H1 (cell line): ENCODE measurements around the gene TUBGCP3. TPM values are rescaled to one million over a fixed set of nuclear protein-coding genes. Genes with fewer than 3 reads are reported as not detected.

Experiments used
- CTCF ChIA-PET: fragments of 300-600 bp; sonication (Branson Sonifier 250); formaldehyde crosslinking; loops from one replicate; lab custom pipeline; 2021; ENCODE audit not compliant: partially characterized antibody; lab: Charles Lee
- POLR2A ChIA-PET: fragments of 300-600 bp; sonication (Branson Sonifier 250); formaldehyde crosslinking; loops from one replicate; lab custom pipeline; 2021; ENCODE audit warnings: inconsistent platforms; ENCODE audit not compliant: partially characterized antibody; lab: Charles Lee
- DNase-seq, 2 experiments: peaks; one replicate each; pipeline versions ENCODE4 v3.0.0 to v3.0.0-alpha.2; 2010 to 2022; ENCODE audit warnings: low spot score in 2 of 2, low read depth in 1 of 2, mixed read lengths in 1 of 2
- FAIRE-seq: peaks from 2 replicates; lab custom pipeline; 2011; peaks lifted over from hg19 to GRCh38; lab: Jason Lieb, UNC
- H2AFZ ChIP-seq: 2 replicates; pipeline ENCODE4 v1.8.1; 2012; ENCODE audit warnings: low read length, inconsistent platforms
- H2AK5ac ChIP-seq: 2 replicates; pipeline ENCODE4 v1.6.1; 2013; ENCODE audit warnings: low read depth, low read length
- H2BK120ac ChIP-seq: replicated peaks from 2 replicates; pipeline ENCODE3; 2013; ENCODE audit warnings: low read depth, low read length, inconsistent platforms
- H2BK12ac ChIP-seq: 2 replicates; pipeline ENCODE4 v1.6.1; 2013; ENCODE audit warnings: low read depth, low read length
- H2BK15ac ChIP-seq: 2 replicates; pipeline ENCODE4 v1.6.1; 2013; ENCODE audit warnings: low read length
- H2BK20ac ChIP-seq: 2 replicates; pipeline ENCODE4 v1.6.1; 2013; ENCODE audit warnings: low read length
- H2BK5ac ChIP-seq: 2 replicates; pipeline ENCODE4 v1.6.1; 2013; ENCODE audit warnings: low read depth, low read length
- H3K14ac ChIP-seq: 2 replicates; pipeline ENCODE4 v1.6.1; 2013; ENCODE audit warnings: inconsistent platforms; ENCODE audit not compliant: insufficient read length
- H3K18ac ChIP-seq: 2 replicates; pipeline ENCODE4 v1.6.1; 2013; ENCODE audit warnings: low read length; ENCODE audit errors: extremely low read depth
- H3K23ac ChIP-seq: 2 replicates; pipeline ENCODE4 v1.6.1; 2013; ENCODE audit warnings: inconsistent platforms; ENCODE audit not compliant: insufficient read length
- H3K23me2 ChIP-seq: 2 replicates; pipeline ENCODE4 v1.6.1; 2013; ENCODE audit warnings: low read depth, low read length
- H3K27ac ChIP-seq: 2 replicates; pipeline ENCODE4 v1.6.1; 2011; ENCODE audit warnings: low read depth, low read length, inconsistent platforms
- H3K27me3 ChIP-seq, 4 experiments: replicated peaks in 1 of 4; 1 replicate in 1 of 4; 2 replicates in 3 of 4; pipeline versions ENCODE4 v1.6.1 to v1.8.1; 2011 to 2013; ENCODE audit warnings: low read length in 3 of 4, mild to moderate bottlenecking in 3 of 4, inconsistent platforms in 2 of 4, mixed read lengths in 2 of 4, moderate library complexity in 1 of 4; ENCODE audit not compliant: control insufficient read depth in 3 of 4, insufficient read depth in 3 of 4; ENCODE audit errors: extremely low read depth in 1 of 4
- H3K36me3 ChIP-seq, 4 experiments: 2 replicates each; pipeline versions ENCODE4 v1.6.1 to v1.8.1; 2011 to 2013; ENCODE audit warnings: mild to moderate bottlenecking in 4 of 4, low read length in 3 of 4, moderate library complexity in 2 of 4, control low read depth in 1 of 4, inconsistent platforms in 1 of 4; ENCODE audit not compliant: insufficient read depth in 4 of 4, control insufficient read depth in 2 of 4
- H3K4ac ChIP-seq: replicated peaks from 2 replicates; pipeline ENCODE3; 2013; ENCODE audit warnings: low read length, low read depth, mixed read lengths, inconsistent platforms; ENCODE audit not compliant: insufficient read length
- H3K4me1 ChIP-seq, 4 experiments: replicated peaks in 1 of 4; 1 replicate in 1 of 4; 2 replicates in 3 of 4; pipeline versions ENCODE4 v1.6.1 to v1.8.1; 2011 to 2013; ENCODE audit warnings: low read length in 3 of 4, inconsistent platforms in 2 of 4, mixed read lengths in 1 of 4; ENCODE audit not compliant: insufficient read depth in 4 of 4, control insufficient read depth in 3 of 4
- H3K4me2 ChIP-seq, 2 experiments: 2 replicates each; pipeline versions ENCODE4 v1.6.1 to v1.8.1; 2011 to 2013; ENCODE audit warnings: low read depth in 2 of 2, low read length in 2 of 2, control low read depth in 1 of 2, inconsistent platforms in 1 of 2, mild to moderate bottlenecking in 1 of 2; ENCODE audit not compliant: insufficient read depth in 1 of 2
- H3K4me3 ChIP-seq, 4 experiments: fragments of 200-600, 300-600 bp in 1 of 4; sonication (generic), shearing (Covaris generic), sonication (Bioruptor Twin) in 1 of 4; 2 replicates each; pipeline versions ENCODE4 v1.5.1 to v1.8.1; 2011 to 2016; ENCODE audit warnings: low read length in 4 of 4, low read depth in 3 of 4, control low read depth in 2 of 4, inconsistent platforms in 2 of 4, mild to moderate bottlenecking in 2 of 4, mixed read lengths in 1 of 4, moderate library complexity in 1 of 4; ENCODE audit not compliant: insufficient read depth in 2 of 4; ENCODE audit errors: extremely low read depth in 1 of 4
- H3K56ac ChIP-seq: replicated peaks from 2 replicates; pipeline ENCODE3; 2013; ENCODE audit warnings: low read depth, mild to moderate bottlenecking, mixed read lengths, low read length, inconsistent platforms; ENCODE audit not compliant: insufficient read length
- H3K79me1 ChIP-seq: 2 replicates; pipeline ENCODE4 v1.6.1; 2013; ENCODE audit warnings: low read depth, low read length, control low read depth
- H3K79me2 ChIP-seq, 2 experiments: 2 replicates each; pipeline versions ENCODE4 v1.6.1 to v1.8.1; 2012 to 2013; ENCODE audit warnings: low read length in 2 of 2, mild to moderate bottlenecking in 2 of 2, inconsistent platforms in 1 of 2; ENCODE audit not compliant: insufficient read depth in 2 of 2, control insufficient read depth in 1 of 2
- H3K9ac ChIP-seq, 4 experiments: replicated peaks in 1 of 4; 1 replicate in 1 of 4; 2 replicates in 3 of 4; pipeline versions ENCODE4 v1.6.1 to v1.8.1; 2011 to 2013; ENCODE audit warnings: low read depth in 3 of 4, low read length in 3 of 4, control low read depth in 2 of 4, mild to moderate bottlenecking in 2 of 4, moderate library complexity in 2 of 4, inconsistent platforms in 1 of 4; ENCODE audit errors: extremely low read depth in 1 of 4
- H3K9me3 ChIP-seq, 2 experiments: 2 replicates each; pipeline versions ENCODE4 v1.6.1 to v1.8.1; 2012 to 2013; ENCODE audit warnings: mild to moderate bottlenecking in 2 of 2, moderate library complexity in 2 of 2, control low read depth in 1 of 2, inconsistent platforms in 1 of 2, low read depth in 1 of 2, low read length in 1 of 2, mixed read lengths in 1 of 2; ENCODE audit not compliant: insufficient read depth in 2 of 2
- H4K20me1 ChIP-seq, 2 experiments: replicated peaks in 1 of 2; 2 replicates each; pipeline versions ENCODE3 to v1.8.1; 2011 to 2013; ENCODE audit warnings: inconsistent platforms in 2 of 2, low read length in 2 of 2, mild to moderate bottlenecking in 1 of 2; ENCODE audit not compliant: insufficient read depth in 2 of 2, control insufficient read depth in 1 of 2
- H4K5ac ChIP-seq: 2 replicates; pipeline ENCODE4 v1.6.1; 2013; ENCODE audit warnings: low read length, low read depth, mixed read lengths, inconsistent platforms; ENCODE audit not compliant: insufficient read length
- H4K8ac ChIP-seq: 2 replicates; pipeline ENCODE4 v1.8.0; 2013; ENCODE audit warnings: mild to moderate bottlenecking, moderate library complexity, low read length, inconsistent platforms; ENCODE audit not compliant: insufficient read depth; ENCODE audit errors: extremely low read depth
- H4K91ac ChIP-seq: replicated peaks from 2 replicates; pipeline ENCODE3; 2013; ENCODE audit warnings: low read length, mixed read lengths, inconsistent platforms; ENCODE audit not compliant: insufficient read length
- ATF3 ChIP-seq: IDR thresholded peaks from 2 replicates; pipeline ENCODE4 v1.6.1; 2011; ENCODE audit warnings: low read depth, mild to moderate bottlenecking, low read length; ENCODE audit not compliant: insufficient read depth
- CBX8 ChIP-seq: fragments of 300-800, 300-1000 bp; sonication (generic); IDR thresholded peaks from 2 replicates; pipeline ENCODE4 v1.7.1; 2016; ENCODE audit warnings: low read depth, low read length, borderline replicate concordance
- KDM5A ChIP-seq: fragments of 200-600 bp; IDR thresholded peaks from 2 replicates; pipeline ENCODE4 v1.7.1; 2012; ENCODE audit warnings: mild to moderate bottlenecking, low read length, inconsistent platforms, mixed read lengths
- POU5F1 ChIP-seq: IDR thresholded peaks from 2 replicates; pipeline ENCODE4 v1.6.1; 2011; ENCODE audit warnings: low read depth, mild to moderate bottlenecking, low read length, moderate library complexity
- RFX5 ChIP-seq: IDR thresholded peaks from 2 replicates; pipeline ENCODE4 v1.6.1; 2011; ENCODE audit warnings: low read depth, low read length, improper control_type of control experiment, borderline replicate concordance
- SUZ12 ChIP-seq: fragments of 200-600 bp; sonication (generic); IDR thresholded peaks from 2 replicates; pipeline ENCODE4 v1.6.1; 2012; ENCODE audit warnings: mild to moderate bottlenecking, inconsistent platforms, low read length, moderate library complexity, mixed read lengths
- WGBS, 2 experiments: shearing (Covaris generic) in 1 of 2; methylation state at CpG; one replicate each; pipeline versions ENCODE4 v1.1.6 to v1.1.7; 2013 to 2015; ENCODE audit warnings: low lambda C conversion rate in 2 of 2, mixed read lengths in 2 of 2, inconsistent platforms in 1 of 2, low coverage in 1 of 2, missing lambda C conversion rate in 1 of 2; ENCODE audit not compliant: insufficient replicate concordance in 2 of 2, insufficient coverage in 1 of 2, insufficient read length in 1 of 2; ENCODE audit errors: extremely low coverage in 1 of 2, missing lambda C conversion rate in 1 of 2; 5-methylcytosine and 5-hydroxymethylcytosine counted together
- polyA plus RNA-seq, 7 experiments: library from polyadenylated mRNA; depleted of rRNA in 3 of 7; stranded (reverse) in 5 of 7; unstranded in 2 of 7; fragments of >200 nt in 5 of 7; fragments of 200-250 nt in 2 of 7; gene quantifications; 1 replicate in 5 of 7; 2 replicates in 1 of 7; 4 replicates in 1 of 7; pipeline versions ENCODE4 v1.2.1 to v1.2.3, GENCODE V29; 2011 to 2013; ENCODE audit warnings: missing spikeins in 2 of 7, mixed read lengths in 2 of 7
- total RNA-seq: library from RNA; stranded (reverse); fragmentation: NEBNext Ultra II Directional; extraction: Animal tissue kit (Norgen Biotek cat#: 25700); gene quantifications from 2 replicates; pipeline ENCODE4 v1.2.1, GENCODE V29; 2021

The TUBGCP3 gene
- total and polyA plus RNA-seq, 2 of the 8 experiments (the other 6 are each of a cell fraction or from before 2014, with no cell fraction given): 27.0 to 31.7 TPM

GRCh38 chr13:112561478-112561877 lies 26.5 kb downstream of the TUBGCP3 start:
- Histone ChIP-seq H3K4me2 (no peak overlapping the region), H2BK12ac (no peak overlapping the region), H4K5ac (no peak overlapping the region), H3K79me2 (peaks cover 0 to 15% of the 10 kb centered on the region in 2 experiments; a peak in 3 of 4 replicates), H2BK5ac (no peak overlapping the region; the same call in 1 of the 2 replicates), H2BK120ac (no peak overlapping the region), H3K36me3 (peaks cover 0 to 25% (median 5%) of the 10 kb centered on the region in 4 experiments; a peak in 3 of 8 replicates), H2BK15ac (no peak overlapping the region), H3K4ac (no peak overlapping the region), H2BK20ac (no peak overlapping the region), H3K23ac (no peak overlapping the region), H3K18ac (no peak overlapping the region), H4K20me1 (peaks cover 6 to 8% of the 10 kb centered on the region in 2 experiments), H3K9me3 (no peaks in the 10 kb centered on the region), H2AFZ (no peak overlapping the region), H3K9ac (no peak overlapping the region), H3K79me1 (peaks cover 2% of the 10 kb centered on the region), H3K14ac (no peak overlapping the region), H2AK5ac (no peak overlapping the region), H4K91ac (no peak overlapping the region), H3K4me3 (no peak overlapping the region), H4K8ac (no peak overlapping the region), H3K4me1 (peaks cover 2 to 5% (median 3%) of the 10 kb centered on the region in 4 experiments), H3K56ac (no peak overlapping the region), H3K23me2 (no peaks in the 10 kb centered on the region), H3K27ac (no peak overlapping the region), H3K27me3 (no peaks in the 10 kb centered on the region)
- CTCF ChIA-PET: interaction anchor here (0.8 to 1.5 kb wide), 4 partner anchors 8 to 342 kb away, joined by 3 to 4 read pairs (median 3); no protein-coding TSS in a partner anchor
- no peak for DNase-seq
- POLR2A ChIA-PET: no interaction called here
- no peak for FAIRE-seq
- 89% methylated on average over 10 of the region's 10 CpGs; no CpG with 5 or more reads in 1 of the 2 experiments for WGBS, 2 experiments
- TF ChIP-seq SUZ12 (no peak), RFX5 (no peak), ATF3 (no peak), KDM5A (no peak), CBX8 (no peak), POU5F1 (no peak)
